GM18505 (cell line): ENCODE data around the gene ZNF221.
A peak's percentile ranks its signal among the peaks of the same experiment; 100 is the strongest.

ENCODE experiments used
- ATAC-seq: cut with Tn5 transposase; IDR thresholded peaks from one replicate; pipeline ENCODE4 v1.9.1; 2021; ENCODE audit not compliant: unreplicated experiment
- POLR2A ChIP-seq: IDR thresholded peaks from 4 replicates; pipeline ENCODE4 v1.6.1; 2011; ENCODE audit warnings: borderline replicate concordance; ENCODE audit not compliant: insufficient read depth, insufficient read length; ENCODE audit errors: extremely low read depth

ZNF221 gene

DNA sequence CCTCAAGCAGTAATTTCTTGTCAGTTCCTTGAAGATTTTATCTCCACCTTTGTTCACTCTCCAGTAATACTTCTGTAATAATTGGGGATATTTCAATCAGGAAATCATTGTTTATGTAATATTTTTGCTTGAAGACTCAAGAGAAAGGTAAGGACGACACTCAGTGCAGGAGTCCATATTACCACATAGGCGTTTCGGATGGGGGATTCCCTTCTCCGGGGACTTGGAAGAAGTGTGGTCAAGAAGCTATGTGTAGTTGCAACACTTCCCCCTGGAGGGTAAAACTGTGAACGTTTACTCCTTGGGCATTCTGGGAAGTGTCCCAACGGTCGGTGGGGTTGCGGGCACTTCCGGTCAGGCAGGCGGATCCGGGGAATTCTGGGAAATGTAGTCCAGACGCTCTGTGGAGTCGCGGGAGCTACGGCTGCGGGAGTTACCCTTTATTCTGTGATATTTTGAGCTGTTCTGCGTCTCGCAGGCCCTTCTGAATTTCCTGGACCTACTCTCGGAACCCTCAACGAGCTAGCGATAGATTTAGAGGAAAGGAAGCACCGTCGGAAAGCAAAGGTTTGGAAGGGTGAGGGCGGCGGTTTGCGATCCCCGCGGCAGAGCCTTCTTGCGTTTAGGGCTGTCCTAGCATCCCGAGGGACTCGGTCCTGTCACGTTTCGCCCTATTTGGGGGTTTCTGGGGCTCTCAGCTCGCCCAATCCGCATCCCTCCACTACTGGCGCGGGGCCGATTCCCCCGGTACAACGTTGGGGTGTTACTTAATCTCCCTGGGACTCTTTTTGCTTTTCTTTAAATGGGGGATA lies at the start of gene ZNF221:
TSS of gene ZNF221 (plus strand) at position 395 of the 812 bp plus-strand sequence. CDS start 11,499 bp downstream, outside the sequence.
- ATAC-seq = peak; percentile 82
- TF ChIP-seq POLR2A = peak; percentile 50

DNA sequence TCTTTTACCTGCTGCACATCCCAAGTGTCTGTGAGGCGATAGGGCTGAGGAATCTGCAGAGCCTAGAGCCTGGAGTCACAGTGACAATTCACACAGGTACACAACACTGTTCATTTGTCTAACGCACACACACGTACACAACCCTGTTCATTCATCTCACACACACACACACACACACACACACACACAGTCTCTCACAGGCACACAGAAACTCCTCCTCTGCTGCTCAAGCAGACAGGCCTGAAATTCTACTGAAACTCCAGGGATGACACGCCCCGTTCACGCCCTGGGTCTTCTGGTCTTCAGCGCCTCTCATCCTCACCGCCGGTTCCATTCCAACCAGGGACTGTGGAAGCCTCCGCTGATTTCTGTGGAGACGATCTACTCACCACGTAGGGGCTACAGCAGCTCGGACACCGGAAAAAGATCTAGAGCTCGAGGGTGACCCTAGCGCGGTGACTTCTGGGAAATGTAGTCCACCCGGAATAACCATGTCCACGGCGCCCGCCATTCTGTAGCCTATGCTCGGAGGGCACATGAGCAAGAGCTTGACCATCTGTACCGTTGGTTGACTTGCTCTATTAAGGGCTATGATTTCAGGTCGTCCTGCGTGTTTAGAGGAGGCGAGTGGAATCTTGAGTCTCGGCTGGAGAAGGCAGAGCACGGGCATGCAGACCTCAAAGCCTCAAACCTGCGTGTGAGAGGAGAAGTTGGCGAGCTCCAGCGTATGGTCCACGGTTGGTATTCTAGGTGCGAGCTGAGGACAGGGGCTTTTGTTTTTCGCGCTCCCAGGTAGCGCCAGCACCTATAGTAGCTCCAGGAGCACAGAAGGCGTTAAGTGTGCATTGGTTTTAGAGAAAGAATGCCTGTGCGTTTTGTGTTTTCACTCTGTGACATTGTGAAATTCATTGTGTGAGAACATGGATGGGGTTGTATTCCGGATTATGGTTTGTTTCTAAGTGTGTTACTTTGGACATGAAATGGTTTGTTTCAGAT lies 49.3 kb upstream of the ZNF221 start:
- no peak for ATAC-seq

DNA sequence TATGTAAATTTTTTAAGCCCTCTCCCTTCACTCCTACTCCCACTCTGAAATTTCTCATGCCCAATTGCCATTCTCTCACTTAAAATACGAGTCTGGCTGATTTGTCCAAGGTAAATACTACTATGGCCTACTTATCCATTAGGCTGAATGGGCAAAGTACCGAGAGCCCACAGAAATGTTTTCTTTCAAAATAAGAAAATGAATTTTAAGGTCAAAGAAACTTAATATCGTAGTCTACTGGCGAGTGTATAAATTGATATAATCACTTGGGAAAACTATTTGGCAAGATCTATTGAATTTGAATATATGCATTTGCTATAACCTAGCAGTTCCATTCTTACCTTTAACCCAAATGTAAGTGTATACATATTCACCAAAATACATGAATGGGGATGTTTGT lies 48.6 kb upstream of the ZNF221 start:
- no peak for ATAC-seq
- no peak for TF ChIP-seq POLR2A

More for the DNA sequence above, 49.3 kb upstream of the ZNF221 start:
- no peak for TF ChIP-seq POLR2A

DNA sequence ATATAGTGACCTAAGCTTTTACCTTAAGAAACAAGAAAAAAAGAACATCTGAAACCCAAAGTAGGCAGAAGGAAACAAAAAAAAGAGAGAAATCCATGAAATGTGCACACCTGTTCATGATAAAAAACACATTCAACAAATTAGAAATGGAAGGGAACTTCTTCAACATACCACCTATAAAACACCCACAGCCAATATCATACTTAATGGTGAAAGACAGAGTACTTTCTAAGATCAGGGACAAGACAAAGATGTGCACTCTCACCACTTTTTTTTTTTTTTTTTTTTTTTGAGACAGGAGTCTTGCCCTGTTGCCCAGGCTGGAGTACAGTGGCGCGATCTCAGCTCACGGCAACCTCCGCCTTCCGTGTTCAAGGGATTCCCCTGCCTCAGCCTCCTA lies 45.1 kb upstream of the ZNF221 start:
- no peak for TF ChIP-seq POLR2A
- ATAC-seq = no peak

DNA sequence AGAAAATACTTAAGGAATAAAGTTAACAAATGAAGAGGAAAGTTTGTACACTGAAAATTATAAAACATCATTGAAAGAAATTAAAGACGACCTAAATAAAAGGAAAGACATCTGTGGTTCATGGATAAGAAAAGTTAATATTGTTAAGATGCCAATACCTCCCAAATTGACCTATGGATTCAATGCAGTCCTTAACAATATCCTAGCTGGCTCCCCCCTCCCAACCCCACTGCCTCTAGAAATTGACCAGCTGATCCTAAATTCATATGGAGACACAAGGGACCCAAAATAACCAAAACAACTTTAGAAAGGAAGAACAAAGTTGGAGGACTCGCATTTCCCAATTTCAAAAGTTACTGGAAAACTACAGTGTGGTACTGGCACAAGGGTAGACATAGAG lies 44.3 kb upstream of the ZNF221 start:
- ATAC-seq = no peak
- TF ChIP-seq POLR2A = no peak

DNA sequence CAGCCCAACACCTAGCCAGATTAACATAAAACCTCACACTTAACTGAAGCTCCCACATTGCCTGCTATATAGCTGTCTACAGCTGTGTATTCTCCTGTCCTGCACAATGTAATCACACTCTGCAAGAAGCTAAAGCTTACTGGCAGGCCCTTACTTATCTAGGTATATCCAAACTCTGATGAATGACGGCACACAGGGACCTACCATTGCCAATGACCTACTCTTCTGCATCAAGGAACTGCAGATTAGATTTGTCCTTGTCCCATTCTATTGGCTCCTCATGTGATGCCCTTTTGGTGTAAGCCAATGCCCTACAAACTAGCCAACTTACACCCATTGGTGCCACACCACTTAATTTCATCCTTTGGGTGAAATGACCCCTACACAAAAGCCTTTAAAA lies 42.4 kb upstream of the ZNF221 start:
- no peak for ATAC-seq
- TF ChIP-seq POLR2A = no peak

DNA sequence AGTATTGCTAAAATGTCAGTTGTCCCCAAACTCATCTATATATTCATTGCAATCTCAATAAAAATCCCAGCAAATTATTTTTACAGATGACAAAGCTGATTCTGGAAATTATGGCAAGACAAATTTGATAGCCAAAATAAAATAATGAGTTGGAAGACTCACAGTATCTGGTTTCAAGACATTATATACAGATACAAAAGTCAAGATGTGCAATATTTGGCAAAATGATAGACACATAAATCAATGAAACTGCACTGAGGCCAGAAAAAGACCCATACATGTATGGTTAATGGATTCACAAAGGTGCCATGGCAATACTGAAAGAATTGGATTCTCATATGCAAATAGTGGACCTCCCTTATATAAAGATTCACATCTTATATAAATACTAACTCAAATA lies 40.1 kb upstream of the ZNF221 start:
- no peak for ATAC-seq
- no peak for TF ChIP-seq POLR2A

DNA sequence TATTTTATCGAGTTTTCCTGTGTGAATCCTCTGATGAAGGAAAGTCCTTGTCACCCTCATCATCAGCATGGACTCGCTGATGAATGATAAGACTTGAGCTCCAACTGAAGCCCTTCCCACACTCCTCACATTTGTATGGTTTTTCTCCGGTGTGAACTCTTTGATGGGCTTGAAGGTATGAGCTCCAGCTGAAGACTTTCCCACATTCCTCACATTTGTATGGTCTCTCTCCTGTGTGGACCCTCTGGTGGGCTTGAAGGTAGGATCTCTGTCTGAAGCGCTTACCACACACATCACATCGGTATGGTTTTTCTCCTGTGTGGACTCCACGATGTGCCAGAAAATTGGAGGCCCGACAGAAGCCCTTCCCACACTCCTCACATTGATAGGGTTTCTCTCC lies 37.6 kb upstream of the ZNF221 start:
- ATAC-seq = no peak
- TF ChIP-seq POLR2A = no peak

DNA sequence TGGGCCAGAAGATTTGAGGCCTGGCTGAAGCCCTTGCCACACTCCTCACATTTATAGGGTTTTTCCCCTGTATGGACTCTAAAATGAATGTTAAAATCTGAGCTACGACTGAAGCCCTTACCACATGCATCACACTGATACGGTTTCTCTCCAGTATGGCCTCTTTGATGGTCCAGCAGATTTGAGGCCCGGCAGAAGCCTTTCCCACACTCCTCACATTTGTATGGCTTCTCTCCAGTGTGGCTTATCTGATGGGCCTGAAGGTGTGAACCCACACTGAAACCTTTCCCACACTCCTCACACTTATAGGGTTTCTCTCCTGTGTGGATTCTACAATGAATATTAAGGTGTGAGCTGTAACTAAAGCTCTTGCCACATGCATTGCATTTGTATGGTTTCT lies 37.0 kb upstream of the ZNF221 start:
- TF ChIP-seq POLR2A = no peak
- no peak for ATAC-seq

DNA sequence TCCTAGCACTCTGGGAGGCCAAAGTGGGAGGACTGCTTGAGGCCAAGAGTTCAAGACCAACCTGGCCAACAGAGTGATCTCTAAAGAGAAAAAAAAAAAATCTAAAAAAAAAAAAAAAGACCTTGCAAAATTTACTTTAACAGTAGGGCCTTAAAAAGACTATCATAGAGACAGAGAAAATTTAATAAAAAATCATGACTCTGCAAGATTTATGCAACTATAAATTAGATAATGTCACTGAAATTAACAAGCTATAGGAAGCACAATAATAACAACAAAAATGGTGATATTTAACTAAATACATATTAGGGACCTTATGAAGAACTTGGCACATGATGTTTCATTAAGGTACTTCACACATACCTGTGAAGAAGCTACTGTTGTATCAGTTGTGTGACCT lies 27.2 kb upstream of the ZNF221 start:
- ATAC-seq = no peak
- TF ChIP-seq POLR2A = no peak

DNA sequence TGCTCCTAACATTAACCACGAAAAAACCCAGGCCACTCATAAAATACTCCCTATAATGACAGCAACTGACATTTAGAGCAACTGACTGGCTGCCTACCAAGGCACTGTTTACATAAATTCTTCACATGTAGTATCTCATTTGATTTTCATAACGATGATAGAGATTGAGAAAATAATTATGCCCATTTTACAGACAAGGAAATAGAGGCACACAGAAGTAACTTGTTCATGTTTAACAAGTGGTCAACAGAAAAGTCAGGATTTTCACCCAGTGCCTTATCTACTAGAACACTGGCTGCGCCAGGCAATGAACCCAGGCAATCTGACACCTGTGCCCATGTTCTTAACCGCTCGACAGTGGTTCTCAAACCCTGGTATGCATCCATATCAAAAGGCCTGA lies 22.2 kb upstream of the ZNF221 start:
- ATAC-seq = no peak

DNA sequence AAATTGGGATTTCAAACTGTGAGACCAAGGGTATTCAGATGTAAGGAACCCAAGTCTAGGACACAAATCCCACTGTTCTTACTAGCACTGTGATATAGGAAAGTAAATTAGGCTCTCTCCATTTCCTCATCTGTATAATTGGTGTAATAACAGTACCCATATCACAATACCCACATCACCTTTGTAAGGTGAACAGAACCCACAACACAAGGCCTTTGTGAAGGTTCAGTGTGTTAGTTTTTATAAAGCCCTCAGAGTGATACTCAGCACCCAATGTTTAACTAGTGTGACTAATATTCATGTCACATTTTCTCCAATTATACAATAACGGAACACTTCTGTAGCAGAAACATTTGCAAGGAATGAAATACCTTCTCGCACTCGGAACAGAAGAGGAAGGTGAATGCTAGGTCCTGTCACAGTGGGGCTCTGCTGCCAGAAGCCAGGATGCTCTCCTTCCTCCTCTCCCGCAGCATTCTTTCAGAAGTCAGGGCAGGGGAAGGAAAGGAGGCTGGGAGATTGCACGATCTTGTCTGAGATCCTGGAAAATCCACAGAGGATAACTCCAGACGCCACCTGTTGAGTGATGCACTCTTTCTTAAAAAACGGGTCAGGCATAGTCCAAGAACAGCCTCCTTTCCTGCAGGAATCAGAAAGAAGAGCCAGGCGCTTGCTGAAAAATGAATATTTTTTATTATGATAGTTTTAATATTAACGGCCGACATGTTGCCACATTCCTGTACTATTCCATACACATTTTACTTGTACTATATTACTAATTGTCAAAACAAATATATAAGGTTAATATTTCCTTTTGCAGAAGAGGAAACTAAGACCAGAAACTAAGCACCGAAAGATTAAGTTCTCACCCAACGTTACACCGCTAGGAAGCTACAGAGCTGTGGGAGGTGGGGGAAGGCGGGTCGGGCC lies 16.7 kb upstream of the ZNF221 start:
- ATAC-seq = no peak
- no peak for TF ChIP-seq POLR2A

More for the DNA sequence above, 22.2 kb upstream of the ZNF221 start:
- no peak for TF ChIP-seq POLR2A
